DND-41 (cell line): ENCODE measurements around the gene CAPN14.

Experiments
- CTCF ChIP-seq: IDR thresholded peaks from 2 replicates; pipeline ENCODE4 v1.5.1; 2012; ENCODE audit warnings: borderline replicate concordance, low read length, moderate library complexity, mild to moderate bottlenecking; ENCODE audit not compliant: poor library complexity, severe bottlenecking; ENCODE audit errors: extremely low read depth
- EZH2 ChIP-seq: IDR thresholded peaks from 3 replicates; pipeline ENCODE4 v1.6.1; 2012; ENCODE audit warnings: borderline replicate concordance, low read depth, mild to moderate bottlenecking, moderate library complexity, low read length, inconsistent platforms; ENCODE audit not compliant: severe bottlenecking

- TF ChIP-seq EZH2 (no peak), CTCF (no peak)
These were observed 11.4 kb upstream of the CAPN14 start for GRCh38 chr2:31228717-31229116.
